Stimulated activated CD4-positive, alpha-beta T cell treated with anti-CD3 and anti-CD28 coated beads, Interleukin-15, amount 100 ng/mL, for 1 hour (primary cell): ENCODE results near the gene SOX4.

ENCODE experiments used
- DNase-seq, 2 donors: peaks; one replicate each; pipeline ENCODE4 v3.0.0-alpha.2; 2020; ENCODE audit warnings: low read depth in 1 of 2, low spot score in 1 of 2

Gene SOX4

GRCh38 chr6:21612067-21612745, 18.7 kb downstream of the SOX4 start:
- no peak for DNase-seq

- no peak for DNase-seq
Observed at GRCh38 chr6:21613809-21614208, 20.3 kb downstream of the SOX4 start.

GRCh38 chr6:21614226-21614625, 20.7 kb downstream of the SOX4 start:
- DNase-seq: no peak

GRCh38 chr6:21615504-21615903, 22.0 kb downstream of the SOX4 start:
- DNase-seq: no peak

- DNase-seq: no peak
Observed at GRCh38 chr6:21616005-21616404, 22.5 kb downstream of the SOX4 start.

- no peak for DNase-seq
Observed at GRCh38 chr6:21625642-21626041, 32.1 kb downstream of the SOX4 start.

GRCh38 chr6:21626756-21627155, 33.2 kb downstream of the SOX4 start:
- DNase-seq: no peak

- DNase-seq: no peak
Observed at GRCh38 chr6:21628160-21628559, 34.6 kb downstream of the SOX4 start.

GRCh38 chr6:21633511-21634109, 40.1 kb downstream of the SOX4 start:
- DNase-seq: no peak

GRCh38 chr6:21634582-21634981, 41.0 kb downstream of the SOX4 start:
- DNase-seq: no peak

- DNase-seq: no peak
Observed at GRCh38 chr6:21636876-21637275, 43.3 kb downstream of the SOX4 start.

- no peak for DNase-seq
Observed at GRCh38 chr6:21639316-21639715, 45.8 kb downstream of the SOX4 start.
